Kidney (tissue), 14 donors: ENCODE data around the gene PFAS. TPM values are rescaled to one million over a fixed set of nuclear protein-coding genes. Genes with fewer than 3 reads are reported as not detected.

Experiments
- DNase-seq, 5 donors: peaks; one replicate each; pipeline ENCODE4 v3.0.0-alpha.2; 2013 to 2020
- FAIRE-seq: peaks from 2 replicates; lab custom pipeline; 2012; peaks lifted over from hg19 to GRCh38; lab: Jason Lieb, UNC
- H3K27ac ChIP-seq, 2 donors: one replicate each; pipeline ENCODE4 v1.7.0; 2013; ENCODE audit warnings: low read depth in 2 of 2, low read length in 2 of 2, inconsistent platforms in 1 of 2
- H3K27me3 ChIP-seq: one replicate; pipeline ENCODE4 v1.7.1; 2013; ENCODE audit warnings: low read length, inconsistent platforms; ENCODE audit not compliant: control insufficient read depth, insufficient read depth
- H3K36me3 ChIP-seq, 3 donors: one replicate each; pipeline versions ENCODE4 v1.7.0 to v1.7.1; 2013; ENCODE audit warnings: low read length in 3 of 3, control low read depth in 1 of 3, inconsistent platforms in 1 of 3; ENCODE audit not compliant: insufficient read depth in 3 of 3, control insufficient read depth in 2 of 3
- H3K4me1 ChIP-seq, 3 donors: one replicate each; pipeline versions ENCODE4 v1.7.0 to v1.7.1; 2013; ENCODE audit warnings: low read length in 3 of 3, inconsistent platforms in 1 of 3, low read depth in 1 of 3; ENCODE audit not compliant: control insufficient read depth in 2 of 3, insufficient read depth in 2 of 3
- H3K4me3 ChIP-seq, 3 donors: one replicate each; pipeline versions ENCODE4 v1.7.0 to v1.8.1; 2013; ENCODE audit warnings: low read length in 3 of 3, control low read depth in 1 of 3, inconsistent platforms in 1 of 3
- H3K9ac ChIP-seq, 3 donors: one replicate each; pipeline versions ENCODE4 v1.7.0 to v1.7.1; 2013; ENCODE audit warnings: low read length in 3 of 3, control low read depth in 1 of 3, inconsistent platforms in 1 of 3
- H3K9me3 ChIP-seq, 3 donors: one replicate each; pipeline versions ENCODE4 v1.7.0 to v1.7.1; 2013; ENCODE audit warnings: low read length in 3 of 3, control low read depth in 1 of 3, inconsistent platforms in 1 of 3; ENCODE audit not compliant: control insufficient read depth in 2 of 3, insufficient read depth in 1 of 3
- intact Hi-C: fragments of 100-400 bp; cut with DNase I; formaldehyde crosslinking; loops from one replicate; pipeline ENCODE4 v1.11.1; 2022
- polyA plus RNA-seq: library from polyadenylated mRNA; stranded (reverse); fragments of 350-450 nt; fragmentation: Illumina TruSeq; extraction: RNeasy Lipid Tissue Mini Kit (QIAGEN cat#74804); gene quantifications from one replicate; pipeline ENCODE4 v1.2.3, GENCODE V29; 2014; ENCODE audit warnings: low read depth, low replicate concordance; ENCODE audit not compliant: insufficient read depth
- total RNA-seq: library from RNA; stranded (reverse); fragmentation: NEBNext Ultra II Directional; extraction: Animal tissue kit (Norgen Biotek cat#: 25700); gene quantifications from one replicate; pipeline ENCODE4 v1.2.1, GENCODE V29; 2021
- TF ChIP-seq, protein P1 (sequence below): IDR thresholded peaks from 3 replicates; pipeline ENCODE4 v1.5.1; 2012; ENCODE audit warnings: mild to moderate bottlenecking, moderate library complexity, borderline replicate concordance; ENCODE audit not compliant: insufficient read depth; ENCODE audit errors: extremely low read depth
- donor health status: control.
- donor health status: control.
- donor health status: control.
- donor health status: control.
- donor health status: control.
- donor health status: DM: yes; HTN: yes; CAD: no.
- donor health status: Normal renal cell carcinoma (clear cell type).

PFAS gene
- total and polyA plus RNA-seq, 2 donors from 2014 or later = 7.6 to 49.5 TPM

DNA sequence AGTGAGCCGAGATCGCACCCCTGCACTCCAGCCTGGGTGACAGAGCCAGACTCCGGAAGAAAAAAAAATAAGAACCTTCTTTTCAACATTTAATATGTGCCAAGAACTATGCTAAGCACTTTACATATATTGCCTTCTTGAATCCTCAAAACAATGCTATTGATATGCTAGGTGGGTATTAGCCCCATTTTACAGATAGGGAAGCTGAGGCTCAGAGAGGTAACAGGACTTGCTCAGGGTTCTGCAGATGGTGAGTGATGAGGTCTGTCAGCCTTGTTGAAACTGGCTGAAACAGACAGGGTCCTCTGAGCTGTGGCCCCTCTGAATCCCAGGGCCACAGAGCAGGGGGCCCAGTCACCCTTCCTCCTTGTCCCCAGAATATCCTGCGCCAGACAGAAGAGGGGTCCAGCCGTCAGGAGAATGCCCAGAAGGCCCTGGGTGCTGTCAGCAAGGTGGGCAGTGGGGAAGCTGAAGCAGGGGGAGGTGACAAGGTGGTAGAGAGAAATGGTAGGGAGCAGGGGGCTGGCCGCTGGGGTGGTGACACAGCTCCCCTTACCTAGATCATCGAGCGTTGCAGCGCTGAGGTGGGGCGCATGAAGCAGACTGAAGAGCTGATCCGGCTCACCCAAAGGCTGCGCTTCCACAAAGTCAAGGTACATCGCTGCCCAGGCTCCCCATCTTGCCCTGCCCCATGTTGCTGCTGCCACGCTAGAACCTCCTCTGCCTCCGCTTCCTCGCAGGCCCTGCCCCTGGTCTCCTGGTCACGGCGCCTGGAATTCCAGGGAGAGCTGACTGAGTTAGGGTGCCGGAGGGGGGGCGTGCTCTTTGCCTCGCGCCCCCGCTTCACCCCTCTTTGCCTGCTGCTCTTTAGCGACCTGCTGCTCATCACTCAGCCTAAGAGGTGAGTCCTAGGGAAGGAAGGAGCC is 69.2 kb downstream of the PFAS start:
- H3K4me3 ChIP-seq = no peak overlapping the region
- peaks cover 17% of the 10 kb centered on the region for H3K27me3 ChIP-seq
- H3K27ac ChIP-seq = no peak overlapping the region
- H3K36me3 ChIP-seq = no peaks in the 10 kb centered on the region
- TF ChIP-seq, protein P1, sequence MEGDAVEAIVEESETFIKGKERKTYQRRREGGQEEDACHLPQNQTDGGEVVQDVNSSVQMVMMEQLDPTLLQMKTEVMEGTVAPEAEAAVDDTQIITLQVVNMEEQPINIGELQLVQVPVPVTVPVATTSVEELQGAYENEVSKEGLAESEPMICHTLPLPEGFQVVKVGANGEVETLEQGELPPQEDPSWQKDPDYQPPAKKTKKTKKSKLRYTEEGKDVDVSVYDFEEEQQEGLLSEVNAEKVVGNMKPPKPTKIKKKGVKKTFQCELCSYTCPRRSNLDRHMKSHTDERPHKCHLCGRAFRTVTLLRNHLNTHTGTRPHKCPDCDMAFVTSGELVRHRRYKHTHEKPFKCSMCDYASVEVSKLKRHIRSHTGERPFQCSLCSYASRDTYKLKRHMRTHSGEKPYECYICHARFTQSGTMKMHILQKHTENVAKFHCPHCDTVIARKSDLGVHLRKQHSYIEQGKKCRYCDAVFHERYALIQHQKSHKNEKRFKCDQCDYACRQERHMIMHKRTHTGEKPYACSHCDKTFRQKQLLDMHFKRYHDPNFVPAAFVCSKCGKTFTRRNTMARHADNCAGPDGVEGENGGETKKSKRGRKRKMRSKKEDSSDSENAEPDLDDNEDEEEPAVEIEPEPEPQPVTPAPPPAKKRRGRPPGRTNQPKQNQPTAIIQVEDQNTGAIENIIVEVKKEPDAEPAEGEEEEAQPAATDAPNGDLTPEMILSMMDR = no peak
- peaks cover 0 to 4% (median 0%) of the 10 kb centered on the region in 3 donors for H3K4me1 ChIP-seq
- intact Hi-C loops = no loop called here
- no peaks in the 10 kb centered on the region for H3K9me3 ChIP-seq
- DNase-seq (no peak), FAIRE-seq (no peak)
- H3K9ac ChIP-seq = no peak overlapping the region

Other genes with a start within 250 kb of the PFAS start
- gene GUCY2D, start 246.7 kb upstream of the PFAS start, total RNA-seq = 0.19 TPM
- 0.24 TPM for gene GUCY2D, start 246.7 kb upstream of the PFAS start, polyA plus RNA-seq
- 8.0 TPM for gene ALOX15B, start 210.2 kb upstream of the PFAS start, total RNA-seq
- gene ALOX15B, start 210.2 kb upstream of the PFAS start, polyA plus RNA-seq = 0.15 TPM
- not detected for gene ALOX12B, start 161.6 kb upstream of the PFAS start, total RNA-seq
- not detected for gene ALOX12B, start 161.6 kb upstream of the PFAS start, polyA plus RNA-seq
- not detected for gene ALOXE3, start 130.8 kb upstream of the PFAS start, total RNA-seq
- gene ALOXE3, start 130.8 kb upstream of the PFAS start, polyA plus RNA-seq = not detected
- 0.25 TPM for gene HES7, start 125.2 kb upstream of the PFAS start, total RNA-seq
- gene HES7, start 125.2 kb upstream of the PFAS start, polyA plus RNA-seq = not detected
- 161 TPM for gene PER1, start 96.9 kb upstream of the PFAS start, total RNA-seq
- gene PER1, start 96.9 kb upstream of the PFAS start, polyA plus RNA-seq = 25.2 TPM
- gene VAMP2, start 86.3 kb upstream of the PFAS start, total RNA-seq = 107 TPM
- gene VAMP2, start 86.3 kb upstream of the PFAS start, polyA plus RNA-seq = 124 TPM
- gene TMEM107, start 72.9 kb upstream of the PFAS start, total RNA-seq = 23.4 TPM
- gene TMEM107, start 72.9 kb upstream of the PFAS start, polyA plus RNA-seq = 24.6 TPM
- 8.6 TPM for gene BORCS6, start 59.1 kb upstream of the PFAS start, total RNA-seq
- gene BORCS6, start 59.1 kb upstream of the PFAS start, polyA plus RNA-seq = 15.4 TPM
- 2.8 TPM for gene AURKB, start 38.7 kb upstream of the PFAS start, total RNA-seq
- 0.43 TPM for gene AURKB, start 38.7 kb upstream of the PFAS start, polyA plus RNA-seq
- 57.2 TPM for gene CTC1, start 1.2 kb upstream of the PFAS start, total RNA-seq
- gene CTC1, start 1.2 kb upstream of the PFAS start, polyA plus RNA-seq = 12.2 TPM
- gene RANGRF, start 39.4 kb downstream of the PFAS start, total RNA-seq = 20.1 TPM
- gene RANGRF, start 39.4 kb downstream of the PFAS start, polyA plus RNA-seq = 91.8 TPM
- gene SLC25A35, start 46.1 kb downstream of the PFAS start, total RNA-seq = 11.1 TPM
- gene SLC25A35, start 46.1 kb downstream of the PFAS start, polyA plus RNA-seq = 17.2 TPM
- 27.8 TPM for gene ARHGEF15, start 61.0 kb downstream of the PFAS start, total RNA-seq
- 14.0 TPM for gene ARHGEF15, start 61.0 kb downstream of the PFAS start, polyA plus RNA-seq
- gene ODF4, start 90.6 kb downstream of the PFAS start, total RNA-seq = not detected
- gene ODF4, start 90.6 kb downstream of the PFAS start, polyA plus RNA-seq = not detected
- gene RPL26, start 133.9 kb downstream of the PFAS start, total RNA-seq = 1,267 TPM
- 2,696 TPM for gene RPL26, start 133.9 kb downstream of the PFAS start, polyA plus RNA-seq
- gene RNF222, start 148.5 kb downstream of the PFAS start, total RNA-seq = not detected
- gene RNF222, start 148.5 kb downstream of the PFAS start, polyA plus RNA-seq = not detected
- 66.1 TPM for gene NDEL1, start 186.6 kb downstream of the PFAS start, total RNA-seq
- 17.9 TPM for gene NDEL1, start 186.6 kb downstream of the PFAS start, polyA plus RNA-seq